ENCODE measurements around the gene HAPLN2.

Gene HAPLN2

GRCh38 chr1:156590326-156591180, 28.7 kb upstream of the HAPLN2 start:
- Histone ChIP-seq H2AFZ (ENCODE audit: low read depth, low read length) (peak overlapping the region; percentile 97), H3K9ac (ENCODE audit: low read depth, low read length) (peak overlapping the region; percentile 95), H3K27me3 (ENCODE audit: insufficient read depth, low read length, poor library complexity) (no peaks in the 10 kb centered on the region), H4K20me1 (ENCODE audit: insufficient read depth, low read length) (peaks cover 5% of the 10 kb centered on the region; the same call in 1 of the 2 replicates), H3K27ac (ENCODE audit: low read length) (peak overlapping the region; percentile 96), H3K4me2 (ENCODE audit: insufficient read depth, low read length) (peak overlapping the region; percentile 92), H3K4me3 (ENCODE audit: low read depth in 1 of 2, low read length in 2 of 2) (peak overlapping the region; percentile 49 to 77; a peak in 3 of 4 replicates), H3K36me3 (ENCODE audit: insufficient read depth, low read length) (peaks cover 44% of the 10 kb centered on the region), H3K9me3 (ENCODE audit: insufficient read depth, low read length, severe bottlenecking) (no peaks in the 10 kb centered on the region), H3K4me1 (ENCODE audit: insufficient read depth, low read length) (peaks cover 30% of the 10 kb centered on the region), H3K79me2 (ENCODE audit: insufficient read depth, low read length) (peaks cover 23% of the 10 kb centered on the region)
- ATAC-seq (ENCODE audit: insufficient read depth, low read depth), result no peak
- TF ChIP-seq CTCF (IDR thresholded peaks at IDR 0.05; ENCODE audit: borderline replicate concordance, extremely low read depth, low read length, poor library complexity, severe bottlenecking), result no peak
- no peak for TF ChIP-seq EZH2 (IDR thresholded peaks at IDR 0.05; ENCODE audit: borderline replicate concordance, low read depth, low read length, severe bottlenecking)
- DNase-seq, result no peak

GRCh38 chr1:156591181-156591431, 28.1 kb upstream of the HAPLN2 start:
- TF ChIP-seq CTCF (IDR thresholded peaks at IDR 0.05; ENCODE audit: borderline replicate concordance, extremely low read depth, low read length, poor library complexity, severe bottlenecking), result no peak
- no peak for TF ChIP-seq EZH2 (IDR thresholded peaks at IDR 0.05; ENCODE audit: borderline replicate concordance, low read depth, low read length, severe bottlenecking)
- H3K4me2 ChIP-seq (ENCODE audit: insufficient read depth, low read length), result peak overlapping the region; percentile 92
- H3K79me2 ChIP-seq (ENCODE audit: insufficient read depth, low read length), result peaks cover 23% of the 10 kb centered on the region
- peak overlapping the region; percentile 96 for H3K27ac ChIP-seq (ENCODE audit: low read length)
- H4K20me1 ChIP-seq (ENCODE audit: insufficient read depth, low read length), result peaks cover 5% of the 10 kb centered on the region; the same call in 1 of the 2 replicates
- peak overlapping the region; percentile 95 for H3K9ac ChIP-seq (ENCODE audit: low read depth, low read length)
- H3K4me1 ChIP-seq (ENCODE audit: insufficient read depth, low read length), result peaks cover 30% of the 10 kb centered on the region
- no peak for DNase-seq
- peak; percentile 34; the same call in 2 of the 3 replicates for ATAC-seq (ENCODE audit: insufficient read depth, low read depth)
- peaks cover 44% of the 10 kb centered on the region for H3K36me3 ChIP-seq (ENCODE audit: insufficient read depth, low read length)
- H2AFZ ChIP-seq (ENCODE audit: low read depth, low read length), result peak overlapping the region; percentile 97
- no peaks in the 10 kb centered on the region for H3K9me3 ChIP-seq (ENCODE audit: insufficient read depth, low read length, severe bottlenecking)
- H3K27me3 ChIP-seq (ENCODE audit: insufficient read depth, low read length, poor library complexity), result no peaks in the 10 kb centered on the region
- peak overlapping the region; percentile 49 to 77; a peak in 3 of 4 replicates for H3K4me3 ChIP-seq (ENCODE audit: low read depth in 1 of 2, low read length in 2 of 2)

DNA sequence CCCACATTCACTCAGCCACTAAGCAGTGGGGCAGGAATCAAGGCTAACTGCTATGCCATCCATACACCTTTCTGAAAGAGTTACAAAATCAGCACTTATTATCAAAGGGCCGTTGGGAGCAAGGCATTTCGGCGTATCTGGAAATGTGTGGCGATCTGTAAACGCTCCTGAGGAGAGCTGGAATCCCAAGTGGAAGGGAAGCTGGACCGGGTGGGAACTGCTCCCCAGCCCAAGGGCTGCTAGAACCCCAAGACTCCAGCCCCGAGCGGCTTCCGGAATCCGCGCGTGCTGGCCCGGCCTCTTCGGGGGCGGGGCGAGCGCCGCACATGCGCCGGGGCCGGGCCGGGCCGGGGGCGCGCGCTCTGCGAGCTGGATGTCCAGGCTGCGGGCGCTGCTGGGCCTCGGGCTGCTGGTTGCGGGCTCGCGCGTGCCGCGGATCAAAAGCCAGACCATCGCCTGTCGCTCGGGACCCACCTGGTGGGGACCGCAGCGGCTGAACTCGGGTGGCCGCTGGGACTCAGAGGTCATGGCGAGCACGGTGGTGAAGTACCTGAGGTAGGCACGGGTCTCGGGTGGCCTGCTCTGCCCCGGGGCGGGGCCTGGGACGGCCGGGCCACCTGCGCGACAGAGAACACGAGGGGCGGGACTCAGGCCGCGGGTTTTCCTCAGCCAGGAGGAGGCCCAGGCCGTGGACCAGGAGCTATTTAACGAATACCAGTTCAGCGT, 27.6 kb upstream of the HAPLN2 start, which contains the start of gene NAXE:
Gene NAXE, plus strand, starts transcription at position 345 of the 726 bp plus-strand sequence. Its CDS starts 29 bp downstream, at position 374.
- peak; percentile 87 for ATAC-seq (ENCODE audit: insufficient read depth, low read depth)
- peak within 1 kb of the TSS; percentile 97 for H2AFZ ChIP-seq (ENCODE audit: low read depth, low read length)
- peak within 1 kb of the TSS; percentile 95 for H3K9ac ChIP-seq (ENCODE audit: low read depth, low read length)
- H3K36me3 ChIP-seq (ENCODE audit: insufficient read depth, low read length), result peaks cover 44% of the 10 kb centered on the region
- no peaks in the 10 kb centered on the region for H3K27me3 ChIP-seq (ENCODE audit: insufficient read depth, low read length, poor library complexity)
- peaks cover 23% of the 10 kb centered on the region for H3K79me2 ChIP-seq (ENCODE audit: insufficient read depth, low read length)
- H3K4me1 ChIP-seq (ENCODE audit: insufficient read depth, low read length), result peaks cover 30% of the 10 kb centered on the region
- H3K9me3 ChIP-seq (ENCODE audit: insufficient read depth, low read length, severe bottlenecking), result no peaks in the 10 kb centered on the region
- peaks cover 8% of the 10 kb centered on the region; the same call in 1 of the 2 replicates for H4K20me1 ChIP-seq (ENCODE audit: insufficient read depth, low read length)
- TF ChIP-seq CTCF (IDR thresholded peaks at IDR 0.05; ENCODE audit: borderline replicate concordance, extremely low read depth, low read length, poor library complexity, severe bottlenecking) (no peak), EZH2 (IDR thresholded peaks at IDR 0.05; ENCODE audit: borderline replicate concordance, low read depth, low read length, severe bottlenecking) (no peak)
- H3K4me3 ChIP-seq (ENCODE audit: low read depth in 1 of 2, low read length in 2 of 2), result peak within 1 kb of the TSS; percentile 68 to 77; a peak in 3 of 4 replicates
- DNase-seq, result peak; percentile 76
- H3K27ac ChIP-seq (ENCODE audit: low read length), result peak within 1 kb of the TSS; percentile 96
- peak within 1 kb of the TSS; percentile 92 for H3K4me2 ChIP-seq (ENCODE audit: insufficient read depth, low read length)

Measured in DND-41 (cell line).